Hypothalamus (tissue), 51 donors: ENCODE results near the gene KCMF1.

Experiments used
- DNase-seq, 51 donors: peaks; one replicate each; lab custom pipeline; 2025; lab: John Stamatoyannopoulos, UW

The KCMF1 gene

DNA sequence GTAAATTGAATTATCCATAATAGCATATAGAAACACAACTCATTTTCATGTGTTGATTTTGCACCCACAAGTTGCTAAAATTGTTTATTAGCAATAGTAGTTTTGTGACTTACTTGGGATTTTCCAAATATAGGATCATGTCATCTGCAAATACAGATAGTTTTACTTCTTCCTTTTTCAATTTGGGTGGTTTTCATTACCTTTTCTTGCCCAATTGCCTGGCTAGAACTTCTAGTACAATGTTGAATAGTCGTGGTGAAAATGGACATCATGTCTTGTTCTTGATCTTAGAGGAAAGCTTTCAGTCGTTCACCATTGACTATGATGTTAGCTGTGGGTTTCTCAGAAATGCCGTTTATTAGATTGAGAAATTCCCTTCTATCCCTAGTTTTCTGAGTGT is 102.1 kb downstream of the KCMF1 start:
- DNase-seq = no peak

DNA sequence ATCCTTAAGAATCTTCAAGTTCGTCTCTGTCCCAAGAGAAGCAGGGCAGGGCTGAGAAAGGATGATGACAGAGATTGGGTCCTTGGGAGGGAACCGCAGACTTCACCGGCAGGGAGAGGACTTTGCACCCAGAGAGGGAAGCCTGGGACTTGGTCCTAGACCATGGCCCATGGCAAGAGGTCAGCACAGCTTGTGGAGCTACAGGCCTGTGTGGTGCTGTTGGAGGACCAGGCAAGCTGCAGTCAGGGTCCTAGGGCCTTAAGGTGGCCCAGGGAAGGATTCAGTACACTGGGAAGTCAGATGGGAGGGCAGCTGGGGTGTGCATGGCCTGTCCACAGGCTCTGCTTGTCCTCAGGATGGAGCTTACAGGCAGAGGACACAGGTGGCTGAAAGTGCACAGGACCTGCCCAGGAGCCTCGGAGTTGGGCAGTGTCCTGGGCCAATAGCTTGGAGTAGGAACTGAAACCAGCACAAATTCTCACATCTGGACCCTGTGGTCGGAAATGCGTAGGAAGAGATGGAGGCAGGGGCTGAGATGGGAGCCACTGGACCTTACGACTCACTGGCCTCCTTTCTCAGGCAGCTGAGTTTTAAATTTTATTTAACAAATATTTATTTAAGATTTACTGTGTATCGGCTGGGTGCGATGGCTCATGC is 105.8 kb downstream of the KCMF1 start:
- DNase-seq = no peak

DNA sequence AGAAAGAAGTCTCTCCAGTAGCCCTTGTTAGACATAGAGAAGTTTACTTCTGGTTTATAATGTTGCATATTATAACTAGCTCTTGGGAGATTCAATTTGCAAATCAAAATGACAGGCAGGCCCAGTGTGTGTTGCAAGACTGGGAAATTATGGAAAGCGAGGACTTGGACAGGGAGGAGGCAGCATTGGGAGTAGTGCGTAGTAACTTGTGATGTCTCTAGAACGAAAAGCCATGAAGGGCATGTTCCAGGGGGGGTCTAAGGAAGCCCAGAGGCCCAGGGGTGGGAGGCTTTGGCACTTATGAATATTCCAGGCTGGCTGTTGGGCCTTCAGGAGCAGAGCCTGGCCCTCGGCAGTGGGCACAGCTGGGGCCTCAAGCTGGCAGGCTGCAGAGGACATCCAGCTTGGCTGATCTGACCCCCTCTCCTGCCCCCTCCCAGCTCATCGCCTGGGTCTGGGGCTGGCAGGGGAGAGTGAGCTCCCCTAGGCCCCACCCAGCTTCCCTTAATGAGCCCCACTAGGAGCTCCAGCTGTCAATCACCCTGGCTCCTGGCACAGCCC is 107.0 kb downstream of the KCMF1 start:
- DNase-seq = no peak

DNA sequence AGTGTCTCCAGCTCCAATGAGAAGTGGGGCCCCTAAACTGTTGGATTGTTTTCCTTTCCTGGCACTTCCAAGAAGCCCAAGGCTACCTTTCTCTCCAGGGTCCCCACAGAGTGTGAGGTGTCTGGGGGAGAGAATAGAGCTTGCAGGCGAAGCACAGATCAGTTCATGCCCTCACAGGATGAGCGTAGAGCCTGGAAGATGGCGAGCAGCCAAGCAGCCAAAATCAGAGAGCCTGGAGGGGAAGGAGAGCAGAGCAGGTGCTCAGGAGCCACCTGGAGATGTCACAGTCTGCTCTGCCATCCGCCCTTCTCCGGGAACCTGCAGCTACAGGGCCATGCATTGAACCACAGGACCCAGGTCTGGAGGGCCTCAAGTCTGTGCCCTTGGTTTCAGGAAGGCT is 107.6 kb downstream of the KCMF1 start:
- no peak for DNase-seq

DNA sequence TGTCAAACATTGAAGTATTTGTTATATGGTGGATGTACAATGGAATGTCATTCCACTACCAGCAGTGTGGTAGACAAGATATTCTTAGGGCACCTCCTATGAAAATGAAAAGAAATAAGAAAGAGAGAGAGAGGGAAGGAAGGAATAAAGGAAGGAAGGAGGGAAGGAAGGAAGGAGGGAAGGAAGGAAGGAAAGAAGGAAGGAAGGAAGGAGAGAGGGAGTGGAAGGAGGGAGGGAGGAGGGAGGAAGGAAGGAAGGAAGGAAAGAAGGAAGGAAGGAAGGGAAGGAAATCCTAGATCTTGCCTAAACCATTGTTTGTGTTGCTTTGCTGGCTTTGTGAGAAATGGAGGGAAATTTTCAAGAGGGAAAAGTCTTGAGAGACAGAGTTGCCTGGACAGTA is 112.1 kb downstream of the KCMF1 start:
- no peak for DNase-seq

DNA sequence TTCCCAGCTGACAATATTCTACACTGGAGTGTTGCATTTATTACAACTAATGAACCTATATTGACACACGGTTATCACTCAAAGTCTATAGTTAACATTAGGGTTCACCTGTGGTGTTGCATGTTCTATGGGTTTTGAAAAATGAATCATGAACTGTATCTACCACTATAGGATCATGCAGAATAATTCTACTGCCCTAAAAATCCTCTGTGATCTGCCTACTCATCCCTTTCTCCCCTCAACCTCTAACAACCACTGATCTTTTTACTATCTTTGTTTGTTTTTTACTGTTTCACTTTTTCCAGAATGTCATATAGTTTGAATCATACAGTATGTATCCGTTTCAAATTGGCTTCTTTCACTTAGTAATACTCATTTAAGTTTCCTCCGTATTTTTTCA is 114.6 kb downstream of the KCMF1 start:
- DNase-seq = no peak

DNA sequence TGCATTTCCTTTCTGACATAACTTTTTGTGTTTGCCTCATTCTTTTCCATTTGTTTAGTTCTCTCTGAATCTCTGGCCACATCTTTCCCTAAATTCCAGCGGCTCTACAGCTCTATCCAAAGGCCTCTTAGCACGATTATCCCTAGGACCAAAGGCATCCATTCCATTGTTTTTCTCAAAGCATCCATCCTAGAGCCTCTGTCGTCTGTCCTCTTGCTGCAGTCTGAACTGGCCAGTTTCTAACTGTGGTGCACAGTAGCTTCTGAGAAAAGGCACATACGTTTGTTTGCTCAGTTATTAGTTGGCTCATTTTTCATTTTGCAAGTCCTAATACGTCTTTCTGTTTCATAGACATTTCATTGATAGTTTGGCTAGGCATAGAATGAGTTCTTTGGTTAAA is 116.6 kb downstream of the KCMF1 start:
- DNase-seq = no peak

DNA sequence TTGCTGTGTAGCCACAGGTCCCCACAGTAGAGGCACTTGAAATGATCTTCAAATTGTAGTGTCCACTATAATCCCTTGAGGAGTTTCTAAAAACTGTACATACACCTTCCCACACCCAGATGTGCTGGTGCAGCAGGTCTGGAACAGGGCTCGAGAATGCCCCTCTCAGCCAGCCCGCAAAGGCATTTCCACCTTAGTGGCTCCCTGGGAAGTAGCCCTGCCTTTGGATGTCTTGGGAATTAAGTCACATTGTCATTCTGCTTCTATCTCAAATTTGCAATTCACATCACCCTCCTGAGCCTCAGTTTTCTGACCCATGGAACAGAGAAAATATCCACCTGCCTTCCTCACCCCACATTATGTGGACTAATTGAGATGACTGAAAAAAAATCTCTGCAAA is 118.0 kb downstream of the KCMF1 start:
- DNase-seq = no peak

DNA sequence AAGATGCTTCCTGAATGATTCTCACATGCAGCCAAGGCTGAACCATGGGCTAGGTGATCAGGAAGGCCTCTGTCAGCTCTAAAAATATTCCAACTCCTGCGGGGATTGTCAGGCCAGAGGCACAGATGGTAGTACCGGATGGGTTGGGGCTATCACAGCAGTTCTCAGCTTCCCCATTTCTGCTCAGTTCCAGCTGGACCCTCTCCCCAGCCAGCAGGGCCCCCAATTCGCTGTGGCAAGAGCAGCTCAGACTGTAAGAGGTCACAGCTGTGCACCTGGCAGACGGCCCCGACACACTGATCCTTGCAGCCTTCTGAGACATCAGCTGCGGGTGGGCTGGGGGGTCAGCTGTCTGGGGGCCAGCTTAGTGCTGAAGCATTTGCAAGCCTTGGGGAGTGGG is 118.6 kb downstream of the KCMF1 start:
- no peak for DNase-seq

DNA sequence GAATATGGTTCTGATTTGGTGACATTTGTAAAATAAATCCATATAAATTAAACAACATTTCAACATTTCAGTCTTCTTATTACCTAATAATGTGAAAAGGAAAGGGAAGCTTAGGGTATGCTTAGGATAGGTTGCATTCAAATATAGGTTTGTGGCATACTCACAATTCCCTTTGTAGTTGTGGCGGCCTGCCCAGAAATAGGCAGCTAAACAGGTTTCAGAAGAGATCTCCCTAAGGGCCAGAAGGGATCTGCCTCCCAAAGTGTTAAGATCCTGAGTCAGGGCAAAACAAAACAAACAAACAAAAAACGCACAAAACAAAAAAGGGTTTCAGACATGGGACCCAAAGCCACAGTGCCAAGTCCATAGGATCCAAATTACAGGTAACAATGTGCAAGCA is 120.9 kb downstream of the KCMF1 start:
- no peak for DNase-seq

DNA sequence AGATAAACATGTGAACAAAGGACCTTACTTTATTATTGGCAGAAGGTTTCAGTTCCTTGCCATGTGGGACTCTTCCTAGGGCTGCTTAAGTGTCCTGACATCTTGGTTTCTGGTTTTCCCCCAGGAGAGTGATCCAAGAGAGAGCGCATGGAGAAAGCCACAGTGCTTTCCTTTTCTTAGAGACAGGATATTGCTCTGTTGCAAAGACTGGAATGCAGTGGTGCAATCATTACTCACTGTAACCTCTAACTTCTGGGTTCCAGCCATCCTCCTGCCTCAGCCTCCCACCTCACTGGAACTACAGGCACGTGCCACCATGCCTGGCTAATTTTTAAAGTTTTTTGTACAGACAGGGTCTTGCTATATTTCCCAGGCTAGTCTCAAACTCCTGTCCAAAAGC is 124.1 kb downstream of the KCMF1 start:
- DNase-seq = no peak

DNA sequence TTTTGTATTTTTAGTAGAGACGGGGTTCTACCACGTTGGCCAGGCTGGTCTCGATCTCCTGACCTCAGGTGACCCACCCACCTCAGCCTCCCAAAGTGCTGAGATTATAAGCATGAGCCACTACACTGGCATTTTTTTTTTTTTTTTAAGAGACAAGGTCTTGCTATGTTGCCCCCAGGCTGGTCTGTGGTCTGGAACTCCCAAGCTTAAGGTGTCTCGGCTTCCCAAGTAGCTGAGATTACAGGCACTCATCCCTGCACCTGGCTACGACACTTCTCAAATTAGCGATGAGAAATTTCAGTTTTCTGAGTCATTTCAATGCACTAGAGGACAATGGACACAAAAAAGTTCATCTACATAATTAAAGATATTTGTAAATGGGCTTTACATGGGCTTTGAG is 125.7 kb downstream of the KCMF1 start:
- DNase-seq = no peak

DNA sequence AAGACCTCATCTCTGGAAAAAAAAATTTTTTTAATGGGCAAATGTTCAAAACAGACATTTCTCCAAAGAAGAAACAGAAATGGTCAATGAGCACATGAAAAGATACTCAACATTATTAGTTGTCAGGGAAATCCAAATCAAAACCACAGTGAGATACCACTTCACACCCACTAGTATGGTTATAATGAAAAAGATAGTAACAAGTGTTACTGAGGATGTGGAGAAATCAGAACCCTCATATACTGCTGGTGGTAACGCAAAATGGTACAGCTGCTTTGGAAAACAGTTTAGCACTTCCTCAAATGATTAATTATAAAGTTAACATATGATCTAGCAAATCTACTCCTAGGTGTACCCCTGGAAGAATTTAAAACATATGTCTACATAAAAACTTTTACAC is 133.3 kb downstream of the KCMF1 start:
- no peak for DNase-seq

DNA sequence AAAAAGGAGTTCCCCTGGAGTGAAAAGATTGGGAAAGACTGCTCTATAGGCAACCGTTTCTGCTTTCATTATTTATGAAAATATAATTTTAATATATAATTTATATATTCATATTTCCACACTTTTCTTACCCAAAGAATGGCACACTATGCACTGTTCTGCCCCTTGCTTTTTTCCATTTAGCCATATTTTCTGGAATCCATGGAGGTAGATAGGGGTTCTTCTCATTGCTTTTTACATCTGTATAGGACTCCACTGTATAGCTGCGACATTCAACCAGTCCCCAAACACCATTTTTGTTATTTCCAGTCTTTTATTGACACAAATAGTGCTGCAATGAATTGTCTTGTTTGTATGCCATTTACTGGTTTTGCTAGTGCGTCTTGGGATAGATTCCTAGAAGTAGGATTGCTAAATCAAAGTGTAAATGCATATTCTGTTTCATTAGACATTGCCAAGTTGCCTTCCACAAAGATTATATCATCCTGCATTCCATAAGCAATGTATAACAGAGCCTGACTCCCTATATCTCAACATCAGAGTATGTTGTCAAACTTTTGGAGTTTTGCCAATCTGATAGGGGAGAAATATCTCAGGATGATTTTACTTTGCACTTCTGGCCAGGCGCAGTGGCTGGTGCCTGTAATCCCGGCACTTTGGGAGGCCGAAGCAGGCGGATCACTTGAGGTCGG is 135.7 kb downstream of the KCMF1 start:
- no peak for DNase-seq
